Epithelial cell of esophagus (primary cell): Measurements from ENCODE around the gene KCNMA1.

Experiments
- DNase-seq: peaks from one replicate; pipeline ENCODE4 v3.0.0; 2010; ENCODE audit warnings: low read depth
- H3K4me3 ChIP-seq: 2 replicates; pipeline ENCODE4 v1.5.1; 2011; ENCODE audit warnings: mild to moderate bottlenecking, low read length, control low read depth
- TF ChIP-seq, protein P1 (sequence below): IDR thresholded peaks from 2 replicates; pipeline ENCODE4 v1.5.1; 2011; ENCODE audit warnings: low read depth, mild to moderate bottlenecking, low read length, control low read depth, inconsistent platforms; ENCODE audit not compliant: insufficient read depth; ENCODE audit errors: missing control alignments

Gene KCNMA1

GRCh38 chr10:77231375-77231774 lies 406.2 kb downstream of the KCNMA1 start:
- DNase-seq = no peak
- no peak overlapping the region for H3K4me3 ChIP-seq
- TF ChIP-seq, protein P1, sequence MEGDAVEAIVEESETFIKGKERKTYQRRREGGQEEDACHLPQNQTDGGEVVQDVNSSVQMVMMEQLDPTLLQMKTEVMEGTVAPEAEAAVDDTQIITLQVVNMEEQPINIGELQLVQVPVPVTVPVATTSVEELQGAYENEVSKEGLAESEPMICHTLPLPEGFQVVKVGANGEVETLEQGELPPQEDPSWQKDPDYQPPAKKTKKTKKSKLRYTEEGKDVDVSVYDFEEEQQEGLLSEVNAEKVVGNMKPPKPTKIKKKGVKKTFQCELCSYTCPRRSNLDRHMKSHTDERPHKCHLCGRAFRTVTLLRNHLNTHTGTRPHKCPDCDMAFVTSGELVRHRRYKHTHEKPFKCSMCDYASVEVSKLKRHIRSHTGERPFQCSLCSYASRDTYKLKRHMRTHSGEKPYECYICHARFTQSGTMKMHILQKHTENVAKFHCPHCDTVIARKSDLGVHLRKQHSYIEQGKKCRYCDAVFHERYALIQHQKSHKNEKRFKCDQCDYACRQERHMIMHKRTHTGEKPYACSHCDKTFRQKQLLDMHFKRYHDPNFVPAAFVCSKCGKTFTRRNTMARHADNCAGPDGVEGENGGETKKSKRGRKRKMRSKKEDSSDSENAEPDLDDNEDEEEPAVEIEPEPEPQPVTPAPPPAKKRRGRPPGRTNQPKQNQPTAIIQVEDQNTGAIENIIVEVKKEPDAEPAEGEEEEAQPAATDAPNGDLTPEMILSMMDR = no peak

GRCh38 chr10:77230194-77230593 lies 407.4 kb downstream of the KCNMA1 start:
- no peak overlapping the region for H3K4me3 ChIP-seq
- TF ChIP-seq, protein P1 = no peak
- DNase-seq = peak; percentile 52

GRCh38 chr10:77229704-77230103 lies 407.9 kb downstream of the KCNMA1 start:
- no peak overlapping the region for H3K4me3 ChIP-seq
- no peak for DNase-seq
- TF ChIP-seq, protein P1 = no peak

DNA sequence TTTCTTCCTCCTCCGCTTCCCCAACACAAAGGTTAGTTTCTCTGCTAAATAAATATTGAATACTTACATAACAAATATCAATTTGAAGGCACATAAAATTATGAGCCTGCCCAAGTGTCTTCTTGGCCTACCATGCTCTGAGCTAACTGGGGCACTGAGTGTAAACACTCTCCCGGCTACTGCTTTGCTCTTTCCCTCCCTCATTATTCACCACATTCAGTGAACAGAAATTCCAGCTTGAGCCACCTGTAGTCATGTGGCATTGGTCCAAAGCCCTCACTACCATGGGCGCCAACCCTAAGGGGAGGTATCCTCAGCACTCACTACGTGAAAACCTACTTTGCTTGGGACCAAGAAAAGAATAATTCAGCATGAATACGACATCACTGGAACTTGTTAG lies 409.0 kb downstream of the KCNMA1 start:
- TF ChIP-seq, protein P1 = no peak
- no peak overlapping the region for H3K4me3 ChIP-seq
- DNase-seq = no peak

DNA sequence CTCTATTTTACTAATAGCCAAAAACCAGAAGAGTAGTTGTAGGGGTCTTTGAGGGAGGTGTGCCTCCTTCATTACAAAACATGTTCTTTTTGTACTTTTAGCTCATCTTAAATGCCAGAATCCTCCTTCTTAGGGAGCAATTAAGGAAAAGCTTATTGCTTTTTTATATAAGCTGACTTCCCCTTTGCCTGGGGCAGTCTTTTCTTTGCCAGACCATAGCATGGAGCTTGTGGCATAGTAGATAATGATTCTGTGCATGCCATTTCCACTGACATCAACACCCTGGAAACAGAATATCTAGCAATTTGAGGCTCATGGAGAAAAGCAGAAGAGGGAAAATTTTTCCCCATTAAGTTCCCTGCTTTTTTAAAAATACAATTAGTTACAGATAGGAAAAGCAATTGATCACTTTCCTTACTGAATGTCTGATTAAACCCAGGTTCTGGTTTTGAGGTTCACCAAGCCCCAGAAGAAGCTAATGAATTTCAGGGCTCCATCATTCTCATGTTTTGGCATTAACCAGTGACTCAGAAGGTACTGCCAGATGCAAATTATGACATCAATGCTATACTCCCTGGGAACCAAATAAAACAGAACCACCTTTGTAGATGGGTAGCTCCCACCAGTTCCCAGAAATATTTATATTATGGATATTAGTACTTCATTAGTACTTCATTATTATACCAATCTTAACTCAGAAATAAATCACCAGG lies 410.6 kb downstream of the KCNMA1 start:
- DNase-seq = no peak
- H3K4me3 ChIP-seq = no peak overlapping the region
- TF ChIP-seq, protein P1 = no peak

DNA sequence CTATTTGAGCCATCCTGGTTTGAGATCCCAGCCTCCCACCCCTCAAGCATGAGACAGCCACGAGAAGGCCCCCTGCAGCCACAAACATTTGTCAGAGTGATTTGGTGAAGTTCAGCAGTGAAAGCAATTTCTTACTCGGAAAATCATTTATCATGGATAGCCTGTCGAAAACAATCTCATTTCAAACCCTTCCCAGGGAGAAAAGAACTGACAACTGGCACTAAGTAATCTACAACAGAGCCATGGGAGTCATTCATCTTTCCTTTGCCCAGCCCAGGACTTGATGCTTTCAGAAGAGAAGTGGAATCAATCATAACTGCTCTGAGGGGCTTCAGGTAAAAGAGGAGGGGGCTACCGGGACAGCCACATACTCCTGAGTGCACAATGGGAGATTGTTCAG lies 411.2 kb downstream of the KCNMA1 start:
- DNase-seq = no peak
- TF ChIP-seq, protein P1 = no peak
- no peak overlapping the region for H3K4me3 ChIP-seq

GRCh38 chr10:77226020-77226419 lies 411.6 kb downstream of the KCNMA1 start:
- no peak for DNase-seq
- TF ChIP-seq, protein P1 = no peak
- no peak overlapping the region for H3K4me3 ChIP-seq
